ENCODE results near the gene NUBPL.
"Not testable (repeated sequence)": the region's sequence is repeated elsewhere in the genome, so short reads cannot be mapped to it uniquely, and the experiment has no call there.

Gene NUBPL

DNA sequence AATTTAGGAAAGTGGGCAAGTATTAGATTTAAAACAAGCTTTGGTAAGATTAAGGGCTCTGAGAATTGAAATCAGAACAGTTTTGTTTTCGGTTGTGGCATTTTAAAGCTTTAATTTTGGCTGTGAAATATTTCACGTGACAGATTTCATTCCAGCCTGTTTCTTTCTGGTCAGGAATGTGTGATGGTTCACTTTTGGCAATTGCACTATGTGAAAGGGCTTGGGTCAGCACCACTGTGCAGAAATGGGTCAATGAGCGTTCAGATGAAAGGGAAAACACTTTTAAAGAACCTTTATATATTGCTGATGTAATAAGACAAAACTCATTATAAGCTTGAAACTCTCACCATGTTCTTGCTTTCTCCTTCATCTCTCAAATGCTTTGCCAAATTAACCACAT is 17.1 kb downstream of the NUBPL start:
- no peak for DNase-seq (ENCODE audit: low read depth, low spot score)

DNA sequence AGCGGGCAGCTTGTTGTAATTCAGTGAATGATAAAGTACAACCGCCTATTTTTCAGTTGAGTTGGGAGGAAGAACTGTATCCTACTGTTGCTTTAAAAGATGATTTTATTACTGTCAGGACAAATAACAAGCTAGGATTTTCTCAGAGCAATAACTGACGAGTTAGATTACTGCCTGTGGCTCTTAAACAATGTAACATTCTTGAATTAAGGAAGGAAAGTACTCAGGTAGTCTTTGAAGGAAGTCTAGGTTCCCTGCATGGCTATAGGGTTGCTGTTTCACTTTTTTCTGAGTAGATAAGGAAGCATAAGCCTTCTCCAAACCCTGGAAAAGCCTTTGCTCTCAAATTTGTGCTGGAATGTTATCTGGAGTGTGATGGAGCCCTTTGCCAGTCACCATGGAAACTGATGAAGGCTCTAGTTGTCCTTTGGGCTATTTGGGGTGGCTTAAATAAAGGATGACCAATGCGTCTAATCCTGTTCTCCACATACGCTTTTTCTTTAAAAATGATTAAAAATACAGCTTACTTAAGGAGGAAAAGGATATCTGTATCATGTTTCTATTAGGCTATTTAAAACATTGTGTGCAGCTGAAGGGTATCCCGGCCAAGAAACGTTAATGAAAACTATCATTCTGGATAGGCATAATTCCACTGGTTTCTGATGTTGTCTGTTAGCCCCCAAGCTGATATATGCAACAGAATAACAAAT is 17.7 kb downstream of the NUBPL start:
- no peak for DNase-seq (ENCODE audit: low read depth, low spot score)

DNA sequence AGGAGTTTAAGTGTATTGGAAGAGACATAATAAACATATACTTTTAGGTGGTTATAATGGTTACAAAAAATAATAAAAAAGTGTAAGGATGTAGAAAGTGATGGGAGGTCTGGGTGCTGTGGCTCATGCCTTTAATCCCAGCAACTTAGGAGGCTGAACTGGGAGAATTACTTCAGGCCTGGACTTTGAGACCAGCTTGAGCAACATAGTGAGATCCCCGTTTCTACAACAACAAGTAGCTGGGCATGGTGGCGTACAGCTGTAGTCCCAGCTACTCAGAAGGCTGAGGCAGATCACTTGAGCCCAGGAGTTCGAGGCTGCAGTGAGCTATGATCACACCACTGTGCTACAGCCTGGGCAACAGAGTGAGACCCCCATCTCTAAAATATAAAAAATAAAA is 19.0 kb downstream of the NUBPL start:
- DNase-seq (ENCODE audit: low read depth, low spot score): no peak

DNA sequence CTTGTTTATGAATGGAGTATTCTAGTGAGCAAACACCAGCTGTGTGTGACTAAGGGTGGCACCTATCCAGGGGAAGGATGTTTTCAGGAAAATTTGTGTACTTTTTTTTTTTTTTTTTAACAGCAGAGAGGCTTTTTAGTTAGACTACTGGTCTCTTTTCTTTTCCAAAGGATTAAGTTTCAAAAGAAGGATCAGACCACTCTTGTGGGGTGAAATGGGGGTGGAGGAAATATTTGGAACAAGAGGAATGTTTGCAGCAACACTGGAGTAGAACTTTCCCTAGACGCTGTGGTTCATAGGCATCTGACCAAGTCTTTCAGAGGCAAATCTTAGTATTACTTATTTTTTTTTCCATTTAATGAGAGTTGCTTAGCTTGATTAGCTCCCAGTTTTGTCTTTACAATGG is 21.1 kb downstream of the NUBPL start:
- DNase-seq (ENCODE audit: low read depth, low spot score): no peak

DNA sequence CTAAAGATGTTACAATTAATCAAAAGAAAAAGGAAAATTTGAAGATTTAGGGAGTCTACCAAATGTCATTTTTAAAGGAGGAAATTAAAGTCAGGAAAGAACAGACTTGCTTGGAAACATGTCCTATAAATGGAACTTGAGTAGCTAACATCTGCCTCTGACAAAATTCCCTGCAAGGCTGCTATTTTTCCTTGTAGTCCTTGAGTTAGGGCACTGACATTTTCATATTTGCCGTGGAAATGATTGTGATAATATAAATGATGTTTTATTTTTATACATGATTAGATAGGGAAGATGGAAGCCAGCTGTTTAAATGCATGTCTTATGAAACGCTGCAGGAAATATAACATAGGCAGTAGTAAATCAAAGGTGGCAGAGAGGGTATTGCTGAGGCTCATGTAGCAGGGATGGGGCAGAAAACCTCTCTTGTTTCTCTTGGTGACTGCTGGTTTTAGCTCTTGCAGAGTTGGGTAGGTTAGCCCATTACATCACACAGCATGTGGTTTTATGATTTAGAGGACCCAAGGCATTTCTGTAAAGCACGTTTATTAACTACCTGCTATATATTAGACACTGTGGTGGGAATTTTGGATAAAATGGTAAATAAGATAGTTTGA is 21.7 kb downstream of the NUBPL start:
- DNase-seq (ENCODE audit: low read depth, low spot score): no peak

DNA sequence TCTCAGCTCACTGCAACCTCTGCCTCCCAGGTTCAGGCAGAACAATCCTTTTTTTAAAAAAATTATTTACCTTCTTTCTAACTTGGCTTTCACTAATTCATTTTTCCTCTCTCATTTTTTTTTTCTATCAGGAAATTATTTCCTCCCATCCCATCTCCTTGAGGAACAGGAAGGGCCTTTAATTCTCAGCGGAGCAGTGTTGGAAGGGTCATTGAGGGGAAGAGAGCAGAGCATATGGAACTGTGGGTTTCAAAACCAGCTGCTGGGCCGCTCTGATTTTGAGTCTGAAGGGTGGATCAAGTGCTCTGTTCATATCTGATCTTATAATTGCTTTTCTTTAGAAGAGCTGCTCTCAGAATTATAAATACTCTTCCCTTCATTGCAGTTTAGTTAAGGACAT is 29.0 kb downstream of the NUBPL start:
- DNase-seq (ENCODE audit: low read depth, low spot score): no peak

DNA sequence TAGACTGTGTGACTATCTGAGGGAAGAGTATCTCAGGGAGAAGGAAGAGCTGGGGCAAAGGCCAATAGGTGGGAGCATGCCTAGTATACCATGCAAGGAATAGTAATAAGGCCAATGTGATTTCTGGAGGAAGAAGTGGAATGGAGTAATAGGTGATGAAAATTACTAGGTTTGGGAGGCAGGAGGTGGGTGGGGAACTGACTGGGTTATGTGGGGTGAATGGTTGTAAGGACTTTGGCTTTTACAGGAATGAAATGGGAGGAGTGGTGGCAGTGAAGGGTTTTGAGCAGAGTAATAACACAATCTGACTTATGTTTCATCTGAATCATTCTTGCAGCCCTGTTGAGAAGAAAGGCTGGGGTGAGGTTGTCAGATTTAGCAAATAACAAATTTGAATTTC is 30.9 kb downstream of the NUBPL start:
- no peak for DNase-seq (ENCODE audit: low read depth, low spot score)

DNA sequence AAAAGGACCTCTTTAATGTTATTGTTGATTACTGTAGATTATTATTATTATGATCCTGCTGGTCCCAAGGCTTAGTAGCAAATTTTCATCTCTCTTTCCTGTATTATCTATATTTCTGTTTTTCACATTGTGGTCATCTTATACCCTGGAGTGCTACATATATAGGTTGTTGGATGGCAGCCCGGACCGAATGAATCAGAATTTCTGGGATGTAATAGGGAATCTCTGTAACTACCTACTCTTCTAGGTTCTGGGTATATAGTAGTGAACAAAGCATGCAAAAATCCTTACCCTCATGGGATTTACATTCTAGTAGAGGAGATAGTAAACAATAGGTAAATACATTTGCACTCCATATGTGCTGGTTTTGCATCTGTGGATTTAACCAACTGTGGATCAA is 31.4 kb downstream of the NUBPL start:
- no peak for DNase-seq (ENCODE audit: low read depth, low spot score)

DNA sequence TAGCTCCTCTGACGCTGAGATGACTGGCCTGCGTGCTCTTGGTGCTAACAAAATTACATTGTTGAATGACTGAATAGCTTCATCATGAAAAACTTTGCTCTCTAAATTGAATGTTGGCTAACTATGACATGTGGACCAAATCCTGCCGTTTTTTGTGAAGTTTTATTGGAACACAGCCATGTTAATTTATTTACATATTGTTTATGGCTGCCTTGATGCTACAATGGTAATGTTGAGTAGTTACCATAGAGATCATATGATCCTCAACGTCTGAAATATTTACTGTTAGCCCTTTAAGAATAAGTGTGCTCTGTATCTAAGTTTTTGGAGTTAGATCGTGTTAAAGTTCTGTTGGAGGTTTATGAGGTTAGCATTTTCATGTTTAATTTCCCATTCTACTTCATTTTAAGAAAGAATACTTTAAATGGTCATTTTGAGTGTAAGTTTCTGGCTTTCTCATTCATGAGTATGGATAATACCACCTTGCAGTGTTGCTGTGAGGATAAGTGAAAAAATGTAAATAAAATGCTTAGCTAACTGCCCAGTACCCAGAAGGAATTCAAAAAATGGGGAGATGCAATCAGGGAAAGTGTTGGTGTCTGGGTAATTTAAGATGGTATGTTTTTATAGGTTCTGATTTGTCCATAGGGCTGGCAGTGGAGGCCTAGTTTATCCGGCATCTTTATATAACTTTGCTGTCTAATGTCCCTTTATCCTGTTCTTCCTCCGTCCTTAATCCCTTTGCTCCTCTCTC is 35.3 kb downstream of the NUBPL start:
- DNase-seq (ENCODE audit: low read depth, low spot score): no peak

DNA sequence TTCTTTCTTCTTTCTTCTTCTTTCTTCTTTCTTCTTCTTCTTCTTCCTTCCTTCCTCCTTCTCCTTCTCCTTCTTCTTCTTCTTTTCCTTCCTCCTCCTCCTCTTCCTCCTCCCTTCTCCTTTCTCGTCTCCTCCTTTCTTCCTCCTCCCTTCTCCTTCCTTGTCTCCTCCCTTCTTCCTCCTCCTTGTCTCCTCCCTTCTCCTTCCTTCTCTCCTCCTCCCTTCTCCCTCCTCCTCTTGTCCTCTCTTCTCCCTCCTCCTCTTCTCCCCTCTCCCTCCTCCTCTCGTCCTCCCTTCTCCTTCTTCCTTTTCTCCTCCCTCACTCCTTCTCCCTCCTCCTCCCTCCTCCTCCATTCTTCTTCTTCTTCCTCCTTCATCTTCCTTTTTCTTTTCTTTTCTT is 44.5 kb downstream of the NUBPL start:
- no peak for DNase-seq (ENCODE audit: low read depth, low spot score)

DNA sequence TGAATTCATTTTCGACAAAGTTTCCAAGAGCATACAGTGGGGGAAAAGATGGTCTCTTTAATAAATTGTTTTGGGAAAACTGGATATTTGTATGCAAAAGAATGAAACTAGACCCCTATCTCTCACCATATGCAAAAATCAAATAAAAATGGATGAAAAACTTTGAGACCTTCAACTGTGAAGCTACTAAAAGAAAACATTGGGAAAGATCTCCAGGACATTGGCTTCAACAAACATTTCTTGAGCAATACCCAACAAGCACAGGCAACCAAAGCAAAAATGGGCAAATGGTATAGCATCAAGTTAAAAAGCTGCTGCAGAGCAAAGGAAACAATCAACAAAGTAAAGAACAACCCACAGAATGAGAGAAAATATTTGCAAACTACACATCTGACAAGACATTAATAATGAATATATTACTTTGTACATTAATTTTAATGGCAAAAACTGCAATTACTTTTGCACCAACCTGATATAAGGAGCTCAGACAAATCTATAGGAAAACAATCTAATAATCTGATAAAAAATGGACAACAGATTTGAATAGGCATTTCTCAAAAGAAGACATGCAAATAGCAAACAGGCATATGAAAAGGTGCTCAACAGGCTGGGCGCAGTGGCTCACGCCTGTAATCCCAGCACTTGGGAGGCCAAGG is 50.7 kb downstream of the NUBPL start:
- DNase-seq (ENCODE audit: low read depth, low spot score): no peak

DNA sequence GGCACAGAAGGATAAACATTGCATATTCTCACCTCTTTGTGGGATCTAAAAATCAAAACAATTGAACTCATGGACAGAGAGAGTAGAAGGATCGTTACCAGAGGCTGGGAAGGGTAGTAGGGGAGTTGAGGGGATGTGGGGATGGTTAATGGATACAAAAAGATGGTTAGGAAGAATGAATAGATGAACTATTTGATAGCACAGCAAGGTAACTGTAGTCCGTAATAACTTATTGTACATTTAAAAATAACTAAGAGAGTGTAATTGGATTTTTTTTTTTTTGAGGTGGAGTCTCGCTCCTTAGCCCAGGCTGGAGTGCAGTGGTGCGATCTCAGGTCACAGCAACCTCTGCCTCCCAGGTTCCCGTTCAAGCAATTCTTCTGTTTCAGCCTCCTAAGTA is 52.0 kb downstream of the NUBPL start:
- DNase-seq (ENCODE audit: low read depth, low spot score): no peak

DNA sequence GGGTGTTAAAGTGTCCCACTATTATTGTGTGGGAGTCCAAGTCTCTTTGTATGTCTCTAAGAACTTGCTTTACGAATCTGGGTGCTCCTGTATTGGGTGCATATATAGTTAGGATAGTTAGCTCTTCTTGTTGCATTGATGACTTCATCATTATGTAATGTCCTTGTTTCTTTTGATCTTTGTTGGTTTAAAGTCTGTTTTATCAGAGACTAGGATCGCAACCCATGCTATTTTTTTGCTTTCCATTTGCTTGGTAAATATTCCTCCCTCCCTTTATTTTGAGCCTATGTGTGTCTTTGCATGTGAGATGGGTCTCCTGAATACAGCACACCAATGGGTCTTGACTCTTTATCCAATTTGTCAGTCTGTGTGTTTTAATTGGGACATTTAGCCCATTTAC is 57.7 kb downstream of the NUBPL start:
- not testable (repeated sequence) for DNase-seq (ENCODE audit: low read depth, low spot score)

DNA sequence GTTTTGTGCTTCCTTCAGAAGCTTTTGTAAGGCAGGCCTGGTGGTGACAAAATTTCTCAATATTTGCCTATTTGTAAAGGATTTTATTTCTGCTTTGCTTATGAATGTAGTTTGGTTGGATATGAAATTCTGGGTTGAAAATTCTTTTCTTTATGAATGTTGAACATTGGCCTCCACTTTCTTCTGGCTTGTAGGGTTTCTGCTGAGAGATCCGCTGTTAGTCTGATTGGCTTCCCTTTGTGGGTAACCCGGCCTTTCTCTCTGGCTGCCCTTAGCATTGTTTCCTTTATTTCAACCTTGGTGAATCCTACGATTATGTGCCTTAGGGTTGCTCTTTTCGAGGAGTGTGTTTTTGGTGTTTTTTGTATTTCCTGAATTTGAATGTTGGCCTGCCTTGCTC is 58.2 kb downstream of the NUBPL start:
- DNase-seq (ENCODE audit: low read depth, low spot score): no peak

DNA sequence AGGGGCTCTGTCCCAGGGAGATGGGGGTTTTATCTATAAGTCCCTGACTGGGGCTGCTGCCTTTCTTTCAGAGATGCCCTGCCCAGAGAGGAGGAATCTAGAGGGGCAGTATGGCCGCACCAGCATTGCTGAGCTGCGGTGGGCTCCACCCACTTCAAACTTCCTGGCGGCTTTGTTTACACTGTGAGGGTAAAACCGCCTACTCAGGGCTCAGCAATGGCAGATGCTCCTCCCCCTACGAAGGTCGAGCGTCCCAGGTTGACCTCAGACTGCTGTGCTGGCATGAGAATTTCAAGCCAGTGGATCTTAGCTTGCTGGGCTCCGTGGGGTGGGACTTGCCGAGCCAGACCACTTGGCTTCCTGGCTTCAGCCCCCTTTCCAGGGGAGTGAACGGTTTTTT is 59.7 kb downstream of the NUBPL start:
- DNase-seq (ENCODE audit: low read depth, low spot score): not testable (repeated sequence)

DNA sequence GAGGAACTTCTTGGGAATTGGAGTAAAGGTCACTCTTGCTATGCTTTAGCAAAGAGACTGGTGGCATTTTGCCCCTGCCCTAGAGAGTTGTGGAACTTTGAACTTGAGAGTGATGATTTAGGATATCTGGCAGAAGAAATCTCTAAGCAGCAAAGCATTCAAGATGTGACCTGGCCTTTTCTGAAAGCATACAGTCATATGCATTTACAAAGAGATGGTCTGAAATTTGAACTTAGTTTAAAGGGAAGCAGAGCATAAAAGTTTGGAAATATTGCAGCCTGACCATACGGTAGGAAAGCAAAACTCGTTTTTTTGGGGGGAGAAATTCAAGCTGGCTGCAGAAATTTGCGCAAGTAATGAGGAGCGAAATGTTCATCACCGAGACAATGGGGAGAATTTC is 60.9 kb downstream of the NUBPL start:
- no peak for DNase-seq (ENCODE audit: low read depth, low spot score)

DNA sequence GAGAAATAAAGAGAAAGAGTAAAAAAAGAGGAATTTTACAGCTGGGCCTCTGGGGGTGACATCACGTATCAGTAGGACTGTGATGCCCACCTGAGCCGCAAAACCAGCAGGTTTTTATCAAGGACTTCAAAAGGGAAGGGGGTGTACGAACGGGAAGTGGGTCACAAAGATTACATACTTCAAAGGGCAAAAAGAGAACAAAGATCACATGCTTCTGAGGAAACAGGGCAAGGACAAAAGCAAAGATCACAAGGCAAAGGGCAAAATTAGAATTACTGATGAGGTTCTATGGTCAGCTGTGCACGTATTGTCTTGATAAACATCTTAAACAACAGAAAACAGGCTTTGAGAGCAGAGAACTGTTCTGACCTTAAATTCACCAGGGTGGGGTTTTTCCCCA is 91.7 kb downstream of the NUBPL start:
- DNase-seq (ENCODE audit: low read depth, low spot score): not testable (repeated sequence)

DNA sequence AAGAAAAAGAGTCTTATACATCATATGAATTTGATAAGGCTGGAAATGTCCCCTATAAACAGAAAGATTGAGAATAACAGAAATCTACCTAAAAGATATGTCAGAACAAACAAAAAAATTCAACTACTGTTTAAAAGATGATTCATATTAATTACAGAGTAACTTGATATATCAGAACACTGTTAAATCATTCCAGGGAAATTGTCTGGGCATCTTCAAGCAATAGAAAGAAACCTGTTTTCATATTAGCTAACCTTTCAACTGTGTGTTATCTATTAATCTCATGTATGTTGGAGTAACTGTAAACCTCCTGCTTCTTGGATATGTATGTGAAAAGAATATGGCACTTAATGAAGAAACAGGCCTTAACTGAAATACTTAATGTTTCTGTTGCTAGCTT is 96.7 kb downstream of the NUBPL start:
- DNase-seq (ENCODE audit: low read depth, low spot score): no peak

DNA sequence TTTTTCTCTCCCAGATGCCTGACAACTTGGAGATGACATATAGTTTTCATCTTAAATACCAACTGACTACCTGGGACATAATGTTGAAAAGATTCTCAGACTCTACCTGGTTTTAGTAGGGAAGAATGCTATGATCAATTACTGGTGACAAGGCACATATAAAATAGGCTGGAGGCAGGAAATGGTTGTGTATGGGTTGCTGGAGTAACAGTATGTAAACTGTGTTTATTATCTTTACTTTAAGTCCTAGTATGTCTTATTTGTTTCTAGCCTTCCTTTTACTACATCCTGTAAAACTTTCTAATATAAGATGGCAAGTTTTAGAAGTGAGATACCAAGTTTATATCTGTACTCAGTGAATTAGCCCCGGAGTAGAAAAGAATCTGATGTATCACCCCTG is 98.1 kb downstream of the NUBPL start:
- no peak for DNase-seq (ENCODE audit: low read depth, low spot score)

DNA sequence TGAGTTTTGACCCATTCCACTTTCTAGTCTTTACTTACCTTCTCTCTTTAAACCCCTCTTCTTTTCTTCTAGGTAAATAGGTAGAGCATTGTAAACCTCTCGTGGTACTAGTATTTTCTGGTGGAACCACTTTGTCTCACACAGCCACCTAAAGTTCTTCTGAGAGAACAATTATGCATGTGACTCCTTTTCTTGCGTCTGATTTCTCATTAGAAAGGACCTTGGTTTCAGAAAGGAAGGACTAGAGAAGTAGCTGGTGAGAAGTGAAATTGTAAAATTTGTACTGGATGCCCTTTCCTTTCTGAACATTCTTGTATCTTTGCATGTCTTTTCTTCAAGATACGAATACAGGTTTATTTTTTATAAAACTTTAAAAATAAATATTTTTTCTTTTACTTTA is 99.0 kb downstream of the NUBPL start:
- DNase-seq (ENCODE audit: low read depth, low spot score): no peak

DNA sequence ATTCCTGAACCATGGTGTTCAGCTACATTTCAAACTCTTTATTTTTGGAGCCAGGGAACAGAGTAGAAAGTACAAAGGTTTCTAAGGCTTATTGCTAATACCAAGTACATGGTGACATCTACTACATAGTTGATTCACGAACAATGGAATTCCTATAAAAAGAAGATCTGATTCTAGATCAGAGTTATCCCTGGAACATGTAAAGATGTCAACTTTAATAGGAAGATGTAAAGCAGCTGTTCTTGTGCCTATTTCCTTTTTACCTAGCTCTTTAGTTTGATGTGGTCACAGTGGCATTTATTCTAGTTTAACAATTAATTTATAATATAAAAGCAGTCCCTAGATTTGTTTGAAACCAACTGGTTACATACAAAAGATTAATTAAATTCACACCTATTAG is 99.5 kb downstream of the NUBPL start:
- no peak for DNase-seq (ENCODE audit: low read depth, low spot score)

DNA sequence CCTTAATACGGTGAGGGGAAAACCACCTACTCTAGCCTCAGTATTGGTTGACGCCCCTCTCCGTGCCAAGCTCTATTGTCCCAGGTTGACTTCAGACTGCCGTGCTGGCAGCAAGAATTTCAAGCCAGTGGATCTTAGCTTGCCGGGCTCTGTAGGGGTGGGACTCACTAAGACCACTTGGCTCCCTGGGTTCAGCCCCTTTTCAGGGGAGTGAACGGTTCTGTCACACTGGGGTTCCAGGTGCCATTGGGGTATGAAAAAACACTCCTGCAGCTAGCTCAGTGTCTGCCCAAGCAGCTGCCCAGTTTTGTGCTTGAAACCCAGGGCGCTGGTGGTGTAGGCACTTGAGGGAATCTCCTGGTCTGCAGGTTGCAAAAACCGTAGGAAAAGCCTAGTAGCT is 107.1 kb downstream of the NUBPL start:
- DNase-seq (ENCODE audit: low read depth, low spot score): no peak

DNA sequence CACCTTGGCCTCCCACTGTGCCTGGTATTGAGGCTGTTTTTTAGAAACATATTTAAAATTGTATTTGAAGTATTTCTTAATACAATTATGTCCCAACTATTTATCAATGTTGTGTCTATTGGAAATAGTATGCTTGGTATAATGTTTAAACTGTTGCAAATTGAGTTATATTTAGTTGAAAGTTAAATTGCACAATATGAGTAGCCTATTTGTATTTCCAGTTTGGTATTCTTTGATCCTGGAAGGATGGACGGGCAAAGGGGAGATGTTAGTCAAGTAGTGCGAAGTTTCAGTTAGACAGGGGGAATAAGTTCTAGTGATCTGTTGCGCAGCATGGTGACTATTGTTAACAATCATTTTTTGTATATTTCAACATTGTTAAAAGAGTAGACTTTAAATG is 111.5 kb downstream of the NUBPL start:
- DNase-seq (ENCODE audit: low read depth, low spot score): no peak
